Measurements from ENCODE around the gene VPS52. TPM values are rescaled to one million over a fixed set of nuclear protein-coding genes. Genes with fewer than 3 reads are reported as not detected.

The VPS52 gene
- total and polyA plus RNA-seq, 9 of the 15 experiments (the other 6 are each of a cell fraction or from before 2014, with no cell fraction given) = 24.4 to 103 (median 40.2) TPM

DNA sequence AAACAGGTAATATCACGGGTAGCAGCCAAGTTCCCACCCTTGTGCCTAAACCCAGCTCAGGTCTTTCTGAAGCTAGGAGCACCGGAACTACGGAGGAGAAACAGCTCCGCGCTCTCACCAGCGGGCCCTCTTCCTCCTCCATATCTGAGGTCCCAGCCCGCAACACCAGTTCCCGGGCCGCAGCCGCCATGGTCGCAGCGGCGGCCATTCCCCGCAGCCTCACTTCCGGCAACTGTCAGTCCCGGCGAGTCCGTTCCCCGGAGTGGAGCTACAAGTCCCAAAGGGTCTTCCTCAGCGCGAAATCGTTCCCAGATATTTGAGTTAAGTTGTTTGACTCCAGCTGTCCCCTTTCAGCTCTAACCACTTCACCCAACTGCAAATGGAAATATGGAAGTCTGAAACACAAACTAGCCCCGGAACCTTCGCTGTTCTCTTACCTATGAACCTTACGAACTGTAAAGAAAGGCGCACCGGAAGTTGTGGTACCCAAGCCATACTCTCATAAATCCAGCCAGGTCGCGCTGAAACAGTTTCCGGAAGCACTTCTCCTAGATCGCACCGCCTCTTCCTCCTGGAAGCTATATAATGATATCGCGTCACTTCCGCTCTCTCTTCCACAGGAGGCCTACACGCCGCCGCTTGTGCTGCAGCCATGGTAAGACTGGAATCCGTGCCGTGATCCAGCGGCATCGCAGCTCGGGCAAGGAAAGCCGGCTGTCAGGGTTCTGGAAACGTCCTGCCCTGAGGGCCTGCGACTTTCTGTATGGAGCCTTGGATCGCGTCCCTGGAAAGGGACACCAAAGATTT is at the start of gene VPS52, which contains the start of gene RPS18 (continued):
- TF ChIP-seq, protein P1, sequence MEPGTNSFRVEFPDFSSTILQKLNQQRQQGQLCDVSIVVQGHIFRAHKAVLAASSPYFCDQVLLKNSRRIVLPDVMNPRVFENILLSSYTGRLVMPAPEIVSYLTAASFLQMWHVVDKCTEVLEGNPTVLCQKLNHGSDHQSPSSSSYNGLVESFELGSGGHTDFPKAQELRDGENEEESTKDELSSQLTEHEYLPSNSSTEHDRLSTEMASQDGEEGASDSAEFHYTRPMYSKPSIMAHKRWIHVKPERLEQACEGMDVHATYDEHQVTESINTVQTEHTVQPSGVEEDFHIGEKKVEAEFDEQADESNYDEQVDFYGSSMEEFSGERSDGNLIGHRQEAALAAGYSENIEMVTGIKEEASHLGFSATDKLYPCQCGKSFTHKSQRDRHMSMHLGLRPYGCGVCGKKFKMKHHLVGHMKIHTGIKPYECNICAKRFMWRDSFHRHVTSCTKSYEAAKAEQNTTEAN (CRISPR knock-in tag; IDR thresholded peaks at IDR 0.05) = no peak
- TF ChIP-seq TAF1 (IDR thresholded peaks at IDR 0.05; ENCODE audit: control insufficient read depth, extremely low read depth, insufficient read depth, low read length, severe bottlenecking) = peak; percentile 96
- TF ChIP-seq ZBTB1 (CRISPR knock-in tag; IDR thresholded peaks at IDR 0.05; ENCODE audit: borderline replicate concordance, low read depth) = no peak

DNA sequence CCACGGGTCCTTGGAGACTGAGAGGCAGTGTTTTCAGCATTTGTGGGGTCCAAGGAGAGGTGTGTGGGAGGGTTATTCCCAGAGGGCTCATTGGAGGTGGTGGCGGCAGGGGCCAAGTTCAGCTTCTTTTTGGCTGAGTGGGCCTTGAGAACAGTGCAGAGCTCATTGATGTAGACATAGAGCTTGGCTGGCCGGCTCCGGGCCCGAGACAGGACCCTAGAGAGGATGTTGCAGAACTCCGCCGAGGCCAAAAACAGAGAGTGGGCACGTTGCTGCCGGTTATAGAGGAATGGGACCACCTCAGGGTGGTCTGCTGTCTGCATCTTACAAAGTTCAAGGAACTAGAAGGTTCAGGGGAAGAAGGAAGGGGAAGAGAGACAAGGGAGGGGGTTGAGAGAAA is 49.6 kb upstream of the VPS52 start:
- H2AFZ ChIP-seq (ENCODE audit: low read depth, low read length) = no peak overlapping the region
- H3K4me1 ChIP-seq (replicated peaks in 1 of 2; ENCODE audit: control insufficient read depth in 2 of 2, insufficient read depth in 2 of 2, low read length in 2 of 2) = peaks cover 49 to 59% of the 10 kb centered on the region in 2 experiments
- DNase-seq (ENCODE audit: extremely low read depth in 1 of 4, low spot score in 3 of 4) (no peak), FAIRE-seq (no peak), ATAC-seq (no peak)
- intact Hi-C loops (cut with micrococcal nuclease) = no loop called here
- no peaks in the 10 kb centered on the region for H3K9me3 ChIP-seq (replicated peaks; ENCODE audit: control insufficient read depth, insufficient read depth, low read depth, low read length)
- H3K36me3 ChIP-seq (ENCODE audit: control insufficient read depth, insufficient read depth, low read length) = peaks cover 39% of the 10 kb centered on the region
- H3K79me2 ChIP-seq (ENCODE audit: control insufficient read depth, insufficient read depth, low read length) = peaks cover 52% of the 10 kb centered on the region
- ChIA-PET POLR2A (interaction anchor here (0.5 to 1.2 kb wide), 6 partner anchors 22 to 1262 kb away, joined by 3 to 6 read pairs (median 3); no protein-coding TSS in a partner anchor), CTCF (ENCODE audit: low intra/inter-chr PET ratio) (no interaction called here)
- in situ Hi-C loops (cut with MboI) = no loop called here
- peak overlapping the region; percentile 88 for H3K4me2 ChIP-seq (ENCODE audit: insufficient read depth, low read length)
- H4K20me1 ChIP-seq (replicated peaks; ENCODE audit: control insufficient read depth, insufficient read depth, low read length) = 0 out of 2 replicates have a peak, but pooled peaks cover 3% of the 10 kb centered on the region
- peak overlapping the region; percentile 89; the same call in 2 of the 3 replicates for H3K27ac ChIP-seq (ENCODE audit: extremely low read depth, low read depth, low read length)
- peak overlapping the region; percentile 64 for H3K4me3 ChIP-seq
- TF ChIP-seq PHF21A (IDR thresholded peaks at IDR 0.05; ENCODE audit: borderline replicate concordance, low read depth) (no peak), MIER1 (IDR thresholded peaks at IDR 0.05; ENCODE audit: low read depth) (no peak), CHD1 (IDR thresholded peaks at IDR 0.05; ENCODE audit: low read length) (peak; percentile 3), RBBP5 (IDR thresholded peaks at IDR 0.05; ENCODE audit: borderline replicate concordance, insufficient read depth, low read length, poor library complexity, severe bottlenecking) (peak; percentile 41), DIDO1 (tag; IDR thresholded peaks at IDR 0.05; ENCODE audit: low read depth) (no peak)
- TF ChIP-seq, protein P2, sequence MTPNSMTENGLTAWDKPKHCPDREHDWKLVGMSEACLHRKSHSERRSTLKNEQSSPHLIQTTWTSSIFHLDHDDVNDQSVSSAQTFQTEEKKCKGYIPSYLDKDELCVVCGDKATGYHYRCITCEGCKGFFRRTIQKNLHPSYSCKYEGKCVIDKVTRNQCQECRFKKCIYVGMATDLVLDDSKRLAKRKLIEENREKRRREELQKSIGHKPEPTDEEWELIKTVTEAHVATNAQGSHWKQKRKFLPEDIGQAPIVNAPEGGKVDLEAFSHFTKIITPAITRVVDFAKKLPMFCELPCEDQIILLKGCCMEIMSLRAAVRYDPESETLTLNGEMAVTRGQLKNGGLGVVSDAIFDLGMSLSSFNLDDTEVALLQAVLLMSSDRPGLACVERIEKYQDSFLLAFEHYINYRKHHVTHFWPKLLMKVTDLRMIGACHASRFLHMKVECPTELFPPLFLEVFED (CRISPR knock-in tag; conservative IDR thresholded peaks at IDR 0.05) = no peak
- no TSS peak for BruUV-seq (replicated peaks)
- H3K9ac ChIP-seq (ENCODE audit: insufficient read depth in 1 of 2, low read depth in 2 of 2, low read length in 2 of 2) = peak overlapping the region; percentile 87 to 95; a peak in 3 of 4 replicates
- H3K27me3 ChIP-seq (ENCODE audit: control insufficient read depth in 2 of 2, insufficient read depth in 2 of 2, low read length in 2 of 2) = no peaks in the 10 kb centered on the region
- H3K9me1 ChIP-seq (ENCODE audit: control insufficient read depth, insufficient read depth, low read length) = peaks cover 3% of the 10 kb centered on the region
- 72% methylated on average over 8 of the region's 9 CpGs for WGBS (ENCODE audit: insufficient coverage, low coverage, missing lambda C conversion rate)
